ENCODE data around the gene STT3B.
A peak's percentile ranks its signal among the peaks of the same experiment; 100 is the strongest.

STT3B gene

DNA sequence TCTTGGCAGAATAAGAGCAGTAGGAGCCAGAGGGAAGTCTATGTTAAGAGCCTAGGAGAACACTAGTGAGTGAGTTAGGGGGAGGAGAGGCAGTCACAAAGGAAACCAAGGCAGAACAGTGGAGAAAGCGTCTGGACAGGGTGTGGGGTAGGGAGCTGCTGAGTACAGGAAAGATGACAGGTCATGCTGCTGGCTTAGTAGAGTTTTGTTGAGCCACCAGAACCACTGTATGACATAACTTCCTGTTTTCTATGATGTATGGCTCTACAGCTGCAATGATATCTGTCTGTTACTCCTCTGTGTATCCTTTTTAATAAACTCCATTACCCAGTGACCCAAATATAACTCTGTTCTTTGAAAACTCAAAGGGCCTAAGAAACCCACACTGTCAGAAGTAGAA lies 10.6 kb upstream of the STT3B start:
- DNase-seq = no peak

DNA sequence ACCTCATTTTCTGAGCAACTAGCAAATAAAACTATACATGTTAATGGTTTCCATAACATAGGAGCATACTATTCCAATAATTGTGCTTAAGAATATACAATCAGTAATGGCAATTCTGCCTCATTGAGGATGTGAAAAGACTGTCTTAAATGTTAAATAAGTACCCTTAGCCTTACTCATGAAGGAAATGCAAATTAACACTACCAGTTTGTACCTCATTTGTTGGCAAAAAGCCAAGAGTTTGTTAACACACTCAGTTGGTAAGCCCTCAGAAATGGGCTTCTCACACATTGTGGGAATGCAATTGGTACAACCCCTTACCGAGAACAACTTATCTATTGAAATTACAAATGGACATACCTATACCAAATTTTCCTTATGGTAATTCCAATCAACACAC lies 9.2 kb upstream of the STT3B start:
- DNase-seq = no peak

DNA sequence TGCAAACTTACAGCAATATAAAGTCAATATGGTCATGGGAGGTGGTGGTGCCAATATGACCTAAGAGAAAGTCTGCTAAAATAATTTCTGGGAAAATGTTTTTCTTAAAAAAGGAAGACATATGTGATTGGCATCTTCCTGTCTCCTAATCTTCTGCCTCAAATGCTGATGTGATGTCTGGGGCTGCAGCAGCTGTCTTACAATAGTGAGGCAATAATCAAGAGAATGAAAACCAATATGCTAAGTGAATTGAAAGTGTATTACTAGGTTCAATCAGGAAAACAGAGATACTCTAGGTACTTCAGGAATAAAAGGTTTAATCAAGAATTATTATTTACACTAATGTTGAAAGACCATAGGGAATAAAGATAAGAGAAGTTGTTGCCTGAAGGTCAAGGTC lies 7.2 kb upstream of the STT3B start:
- DNase-seq = no peak

DNA sequence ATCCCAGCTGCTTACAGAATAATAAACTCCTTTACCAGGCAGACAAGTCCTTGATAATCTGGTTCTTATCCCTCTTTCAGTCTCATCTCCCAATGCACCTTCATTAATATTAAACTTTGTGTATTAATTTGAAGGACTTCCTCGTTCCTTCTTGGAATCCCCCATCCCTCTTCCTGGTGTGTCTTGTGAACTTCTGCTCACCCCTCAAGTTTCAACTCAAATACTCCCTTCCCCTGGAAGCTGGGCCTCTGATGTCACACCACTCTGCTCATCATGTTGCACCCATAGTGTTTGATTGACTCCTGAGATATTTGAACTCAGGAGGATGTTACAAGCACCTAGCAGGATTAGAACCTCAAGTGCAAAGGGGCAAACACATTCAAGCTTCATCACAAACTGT lies 3.3 kb upstream of the STT3B start:
- DNase-seq = no peak

DNA sequence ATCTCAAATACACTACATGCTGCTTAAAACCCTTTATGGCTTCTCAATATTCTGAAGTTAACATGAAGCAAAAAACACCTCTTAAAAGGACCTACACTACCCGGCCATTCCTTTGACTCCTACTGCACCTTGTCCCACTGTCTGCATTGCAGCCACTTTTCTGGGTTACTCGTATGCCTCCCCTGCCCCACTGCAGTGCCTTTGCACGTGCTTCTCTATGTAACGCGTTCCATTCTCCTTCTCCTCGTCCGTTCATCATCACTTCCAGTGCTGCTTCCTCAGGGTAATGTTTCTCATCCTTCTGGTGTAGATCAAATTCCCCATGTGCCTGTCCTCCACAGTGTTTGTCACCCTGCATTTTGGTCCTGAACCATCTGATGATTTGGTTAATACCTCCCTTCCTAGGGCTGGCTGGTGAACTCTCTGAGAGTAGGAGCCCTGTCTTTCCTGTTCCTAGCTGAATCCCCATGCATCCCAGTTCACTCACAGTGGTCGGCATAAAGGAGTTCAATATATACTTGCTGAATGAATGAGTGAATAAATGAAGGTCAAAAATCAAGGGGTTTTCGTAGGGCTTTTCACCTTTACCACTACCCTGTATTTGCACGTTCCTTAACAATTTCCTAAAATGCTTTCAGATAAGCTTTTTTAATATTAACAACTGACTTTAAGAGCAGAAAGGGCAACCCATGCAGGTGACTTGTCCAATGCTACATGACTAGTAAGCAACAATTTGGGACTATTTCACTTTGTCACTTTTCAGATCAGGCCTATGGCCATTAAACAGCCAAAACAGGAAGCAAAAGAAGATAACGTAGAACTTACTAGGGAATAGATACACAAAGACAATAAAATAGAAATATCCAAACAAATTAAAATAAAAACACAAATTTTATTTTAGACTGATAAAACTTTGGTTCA lies 2.4 kb upstream of the STT3B start:
- no peak for DNase-seq

DNA sequence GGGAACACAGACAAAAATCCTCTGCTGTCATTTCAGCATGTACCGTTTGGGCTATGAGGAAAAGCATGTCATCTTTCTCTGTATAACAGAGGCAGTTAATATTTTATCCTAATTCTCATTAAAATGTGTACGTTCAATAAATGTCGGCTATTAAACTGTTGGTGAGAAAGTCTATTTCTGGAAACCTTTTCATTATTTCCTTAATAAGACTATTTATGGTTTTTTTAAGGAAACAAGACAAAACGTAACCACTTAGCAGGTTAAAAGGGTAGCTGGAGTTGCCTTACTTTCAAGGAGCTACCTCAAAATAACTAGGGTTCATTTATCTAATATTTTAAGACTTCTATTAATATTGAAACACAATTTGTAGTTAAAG lies 1.8 kb upstream of the STT3B start:
- no peak for DNase-seq

DNA sequence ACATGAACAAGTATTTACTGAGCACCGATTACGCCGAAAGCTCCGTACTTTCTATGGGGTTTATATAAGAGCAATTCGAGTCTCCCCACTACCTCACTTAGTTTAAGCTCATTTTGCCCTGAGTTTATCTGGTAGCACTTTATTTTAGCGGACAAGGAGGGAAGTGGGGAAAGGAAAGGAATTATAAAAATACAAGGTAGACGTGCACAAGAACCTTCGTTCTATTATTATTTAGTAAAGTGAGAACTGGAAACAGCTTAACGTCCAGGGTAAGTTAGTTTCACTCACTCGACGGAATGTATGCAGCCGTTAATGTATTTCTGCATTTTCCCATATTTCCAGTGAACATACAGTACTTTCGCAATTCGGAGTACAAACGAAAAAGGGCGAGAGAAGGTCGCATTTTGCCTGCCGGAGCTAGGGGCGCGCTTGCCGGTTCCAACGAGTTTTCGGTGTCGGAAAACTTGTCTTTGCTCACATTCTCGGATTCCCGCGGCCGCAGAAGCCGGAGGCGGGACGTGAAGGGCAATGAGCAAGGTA lies 1.2 kb upstream of the STT3B start:
- DNase-seq = peak; percentile 42

DNA sequence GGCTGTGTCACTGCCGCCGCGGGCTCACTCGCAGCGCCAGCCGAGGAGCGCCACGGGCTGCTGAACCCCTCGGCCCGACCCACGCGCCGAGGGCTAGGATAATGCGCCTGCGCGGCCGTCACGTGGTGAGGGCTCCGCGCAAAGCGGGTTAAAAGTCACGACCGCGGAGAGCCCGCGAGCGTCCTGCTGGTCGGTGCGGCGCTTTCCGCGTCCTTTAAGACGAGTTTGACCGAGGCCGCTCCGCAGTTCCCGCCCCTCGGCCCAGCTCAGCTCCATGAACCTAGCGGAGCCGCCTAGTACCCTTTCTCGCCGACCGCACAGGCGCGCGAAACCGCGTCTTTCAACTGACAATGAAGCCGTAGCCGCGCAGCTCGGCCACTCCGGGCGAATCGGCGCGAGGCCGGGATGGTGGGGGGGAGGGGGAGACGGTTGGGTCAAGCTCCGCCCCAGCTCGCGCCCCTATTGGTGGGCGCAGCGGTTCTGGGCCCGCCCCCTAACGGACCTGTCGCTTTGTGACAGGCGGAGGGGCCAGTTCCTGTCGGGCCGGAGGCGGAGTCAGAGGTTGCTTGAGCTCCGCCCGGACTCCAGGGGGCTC lies 636 bp upstream of the STT3B start:
- DNase-seq = peak; percentile 94

DNA sequence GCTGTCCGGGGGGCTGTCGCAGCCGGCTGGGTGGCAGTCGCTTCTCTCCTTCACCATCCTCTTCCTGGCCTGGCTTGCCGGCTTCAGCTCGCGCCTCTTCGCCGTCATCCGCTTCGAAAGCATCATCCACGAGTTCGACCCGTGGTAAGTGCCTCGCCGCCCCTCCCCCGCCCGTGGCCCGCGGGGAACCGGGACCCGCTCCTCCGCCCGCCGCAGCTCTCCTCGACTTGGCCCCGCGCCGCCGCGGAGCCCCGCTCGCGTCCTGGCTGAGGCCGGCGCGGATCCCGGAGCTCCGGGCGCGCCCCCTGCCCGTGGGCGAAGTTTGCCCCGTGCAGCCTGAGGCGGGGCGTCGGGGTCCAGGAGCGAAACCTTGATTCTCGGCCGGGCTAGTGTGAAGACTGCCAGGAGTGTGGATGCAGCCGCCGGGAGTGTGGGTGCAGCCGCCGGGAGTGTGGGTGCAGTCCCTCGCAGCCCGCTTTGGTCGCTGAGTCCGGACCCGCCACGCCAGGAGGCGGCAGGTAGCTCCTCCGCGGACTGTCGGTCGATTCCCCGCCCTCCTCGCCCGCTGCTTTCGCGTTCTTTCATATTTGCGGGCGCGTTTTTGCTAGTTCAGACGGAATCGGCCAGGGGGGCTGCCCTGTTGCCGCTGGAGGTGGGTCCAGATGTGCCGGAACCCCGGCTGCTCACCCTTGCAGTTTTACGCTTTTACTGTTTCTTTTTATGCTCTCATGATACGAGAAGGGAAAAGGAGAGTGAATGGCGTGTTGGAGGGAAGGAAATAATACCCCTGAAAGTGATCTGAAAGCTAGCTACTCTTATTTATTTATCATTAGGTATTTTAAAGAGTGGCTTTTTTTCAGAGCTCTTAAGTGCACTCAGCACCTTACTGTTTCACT lies 692 bp downstream of the STT3B start:
- peak; percentile 52 for DNase-seq

DNA sequence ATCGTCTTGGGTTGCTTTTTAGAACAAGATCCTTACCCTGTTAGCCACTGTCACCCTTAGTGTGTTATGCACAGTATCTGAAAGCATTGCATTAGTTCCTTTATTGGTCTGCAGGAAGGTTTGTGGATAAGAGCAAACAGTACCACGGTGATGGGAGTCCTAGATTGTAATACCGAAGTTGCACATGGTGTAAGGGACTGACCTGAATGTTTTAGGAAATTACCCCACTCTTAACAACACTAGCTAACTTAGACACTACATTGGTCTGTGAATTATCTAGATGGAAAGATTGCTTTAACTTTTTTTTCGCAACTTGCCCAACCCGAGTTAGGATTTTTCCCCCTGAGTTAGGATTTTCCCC lies 1.3 kb downstream of the STT3B start:
- peak; percentile 10 for DNase-seq

DNA sequence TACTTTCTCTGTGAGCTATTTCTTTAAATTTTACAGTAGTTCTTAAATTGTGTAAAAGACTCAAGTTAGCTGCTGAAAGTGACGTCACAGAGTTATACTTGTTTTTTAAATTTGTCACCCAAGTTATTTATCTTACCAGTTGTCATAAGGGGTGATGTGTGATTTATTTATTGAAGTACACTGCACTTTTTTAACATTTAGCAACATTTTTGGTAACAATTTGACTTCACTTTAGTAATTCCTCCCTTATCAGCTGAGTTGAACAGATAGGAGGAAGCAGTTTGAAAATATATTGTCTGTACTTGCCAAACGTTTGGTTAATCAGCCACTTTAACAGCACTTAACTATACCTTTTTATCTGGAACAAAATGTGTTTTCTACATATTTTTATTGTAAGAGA lies 3.8 kb downstream of the STT3B start:
- DNase-seq = no peak

DNA sequence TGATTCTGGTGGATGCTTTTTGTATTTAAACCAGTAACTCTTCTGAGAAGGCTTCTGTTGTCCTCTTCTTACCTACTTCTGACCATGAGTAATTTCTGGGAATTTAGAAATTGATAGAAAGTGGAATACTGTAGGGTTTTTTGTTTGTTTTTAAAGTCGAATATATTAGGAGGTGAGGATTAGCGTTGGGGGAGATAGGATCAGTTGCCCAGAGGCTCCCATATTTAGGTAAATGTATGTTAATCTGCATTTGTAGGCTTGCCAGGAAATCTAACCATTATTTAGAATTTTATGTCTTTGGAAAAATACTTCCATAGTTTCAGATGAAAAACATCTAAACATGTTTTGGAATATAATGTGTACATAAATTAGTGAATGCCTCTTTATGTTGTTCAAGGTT lies 6.1 kb downstream of the STT3B start:
- DNase-seq = no peak

DNA sequence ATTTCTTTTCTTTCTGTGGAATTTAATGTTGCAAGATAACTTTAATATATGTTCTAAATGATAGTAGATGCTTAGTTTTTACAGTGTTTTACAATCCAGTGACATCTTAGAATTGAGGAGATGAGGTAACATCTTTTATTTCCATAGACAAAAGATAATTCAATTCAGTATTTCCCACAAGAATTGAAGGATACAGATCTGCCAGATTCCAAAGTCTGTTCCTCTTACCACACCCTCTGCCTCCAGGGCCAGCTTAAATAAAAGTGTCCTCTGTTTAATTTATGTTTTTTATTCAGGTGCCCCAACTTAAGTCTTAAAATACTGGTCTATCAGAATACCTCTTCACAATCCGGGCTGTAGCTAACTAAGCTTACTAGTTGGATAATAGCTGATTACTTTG lies 6.5 kb downstream of the STT3B start:
- no peak for DNase-seq

DNA sequence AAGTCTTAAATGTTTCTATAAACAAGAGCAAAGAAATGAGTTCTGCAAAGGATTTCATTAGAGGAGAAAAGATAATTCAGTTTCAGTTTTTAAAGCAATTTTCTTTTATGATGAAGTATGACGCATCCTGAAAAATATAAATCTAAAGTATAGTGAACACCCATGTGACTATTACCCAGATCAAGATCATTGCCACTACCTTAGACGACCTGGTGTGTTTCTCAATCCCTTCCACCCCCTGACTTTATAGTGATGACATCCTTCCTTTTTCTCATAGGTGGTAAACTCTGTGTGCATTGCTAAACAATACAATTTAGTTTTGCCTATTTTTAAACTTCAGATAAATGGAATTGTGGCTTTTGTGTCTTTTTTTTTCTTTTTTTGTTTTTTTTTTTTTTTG lies 8.4 kb downstream of the STT3B start:
- DNase-seq = no peak

DNA sequence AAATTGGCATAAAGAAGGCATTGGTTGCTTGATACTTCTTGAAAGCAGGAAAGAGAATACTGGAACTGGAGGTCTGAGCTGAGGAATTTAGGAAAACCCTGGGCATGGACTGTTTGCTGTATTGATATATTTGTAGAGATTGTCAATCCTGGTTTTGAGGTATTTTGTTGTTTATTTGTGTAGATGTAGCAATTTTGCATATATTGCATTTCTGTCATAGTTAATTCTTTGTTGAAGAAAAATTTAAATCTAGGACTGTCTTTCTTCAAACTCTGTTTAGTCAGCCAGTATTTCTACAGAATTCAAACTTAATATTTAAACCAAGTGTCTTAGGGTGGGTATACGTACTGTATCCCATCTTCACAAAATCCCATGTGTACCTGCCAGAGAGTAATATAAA lies 9.5 kb downstream of the STT3B start:
- DNase-seq = no peak

DNA sequence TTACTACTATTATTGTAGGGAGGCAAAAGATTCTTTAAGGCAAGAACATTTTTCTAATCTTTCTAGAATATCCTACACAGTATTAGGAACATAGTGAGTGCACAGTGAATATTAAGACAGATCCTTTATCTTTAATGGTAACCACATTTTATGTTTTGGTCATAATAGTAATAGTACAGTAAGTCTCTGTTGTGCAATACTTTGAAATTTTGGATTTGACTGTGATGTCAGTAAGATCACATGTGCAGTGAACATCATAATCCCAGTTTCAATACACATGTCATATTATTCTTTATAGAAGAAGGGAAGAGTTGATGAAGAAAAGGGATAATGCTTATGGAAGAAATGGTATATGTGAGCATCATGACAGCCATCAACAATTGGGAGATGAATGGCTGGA lies 10.7 kb downstream of the STT3B start:
- DNase-seq = no peak

DNA sequence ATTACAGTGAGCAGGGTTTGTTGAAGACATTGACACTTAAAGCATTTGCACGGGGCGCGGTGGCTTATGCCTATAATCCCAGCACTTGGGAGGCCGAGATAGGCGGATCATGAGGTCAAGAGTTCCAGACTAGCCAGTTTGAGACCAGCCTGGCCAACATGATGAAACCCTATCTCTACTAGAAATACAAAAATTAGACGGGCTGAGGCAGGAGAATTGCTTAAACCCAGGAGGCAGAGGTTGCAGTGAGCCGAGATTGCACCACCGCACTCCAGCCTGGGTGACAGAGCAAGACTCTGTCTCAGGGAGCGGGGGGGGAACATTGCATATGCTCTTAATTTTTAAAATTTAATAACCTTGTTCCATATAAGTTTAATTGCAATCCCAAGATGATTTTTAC lies 11.9 kb downstream of the STT3B start:
- DNase-seq = peak; percentile 0

DNA sequence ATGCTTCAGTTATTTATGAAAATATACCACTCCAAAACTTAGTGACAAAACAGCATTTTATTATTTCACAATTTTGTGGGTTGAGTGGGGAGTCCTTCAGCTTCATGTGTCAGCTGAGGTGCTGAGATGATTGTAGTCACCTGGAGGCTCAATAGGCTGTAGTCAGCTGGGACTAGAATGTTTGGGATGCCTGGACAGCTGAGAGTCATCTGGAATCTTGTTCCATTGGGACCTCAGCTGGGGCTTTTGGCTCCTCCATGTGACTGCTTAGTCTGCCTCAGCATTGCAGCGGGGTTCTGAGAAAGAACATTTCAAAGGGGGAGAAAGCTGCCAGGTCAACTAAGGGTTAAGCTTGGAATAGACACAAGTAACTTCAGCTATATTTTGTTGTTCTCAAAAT lies 13.4 kb downstream of the STT3B start:
- DNase-seq = no peak

DNA sequence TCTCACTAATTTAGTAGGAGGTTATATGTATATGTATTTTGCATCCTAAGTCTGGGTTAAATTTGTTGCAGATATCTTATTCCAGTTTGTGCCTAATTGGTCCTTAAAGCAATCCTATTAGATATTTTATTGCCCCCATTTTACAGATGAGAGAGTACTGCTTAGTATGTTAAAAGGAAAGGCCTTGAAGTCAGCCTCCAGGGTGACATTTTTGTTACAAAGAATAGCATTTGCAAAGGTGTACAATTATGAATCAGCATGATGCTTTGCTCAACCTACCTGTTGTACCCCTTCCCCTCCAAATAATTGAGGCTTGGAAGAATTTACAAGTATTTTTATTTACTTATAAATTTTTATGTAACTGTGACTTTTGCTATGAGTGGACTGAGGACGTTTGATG lies 14.0 kb downstream of the STT3B start:
- no peak for DNase-seq

DNA sequence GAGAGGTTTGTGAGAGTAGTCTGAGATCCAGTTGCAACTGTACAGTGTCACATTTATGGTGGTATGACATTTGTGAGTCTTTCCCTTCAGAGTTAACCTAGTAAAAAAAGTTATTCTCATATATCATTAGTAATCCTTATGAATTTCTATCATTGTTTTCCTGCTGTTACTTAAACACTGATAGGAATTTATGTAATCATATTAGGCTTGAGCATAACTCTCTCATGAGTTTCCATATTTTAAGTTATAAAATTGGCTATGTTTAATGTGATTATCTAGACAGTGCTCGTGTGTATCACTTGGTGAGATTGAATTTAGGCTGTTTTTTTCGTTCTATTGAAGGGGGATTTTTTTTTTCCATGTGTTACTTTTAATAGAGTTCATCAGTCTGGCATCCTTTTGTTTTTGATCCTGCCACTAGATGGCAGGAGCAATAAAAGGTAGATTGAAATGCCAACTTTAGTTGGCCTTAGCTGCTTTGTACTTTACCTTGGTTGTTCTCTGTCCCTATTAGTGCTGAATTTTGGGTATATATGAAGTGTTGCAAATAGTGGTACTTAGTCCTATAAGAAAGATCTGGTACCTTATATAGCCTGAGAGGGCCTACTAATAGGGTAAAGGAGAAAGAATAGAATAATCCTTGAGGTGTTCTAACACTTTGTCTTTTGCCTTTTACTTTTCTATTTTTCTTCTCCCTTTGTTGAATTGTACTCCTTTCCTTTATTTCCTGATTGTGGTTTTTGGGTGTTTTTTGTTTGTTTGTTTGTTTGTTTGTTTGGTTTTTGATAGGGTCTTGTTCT lies 17.9 kb downstream of the STT3B start:
- peak; percentile 39 for DNase-seq

DNA sequence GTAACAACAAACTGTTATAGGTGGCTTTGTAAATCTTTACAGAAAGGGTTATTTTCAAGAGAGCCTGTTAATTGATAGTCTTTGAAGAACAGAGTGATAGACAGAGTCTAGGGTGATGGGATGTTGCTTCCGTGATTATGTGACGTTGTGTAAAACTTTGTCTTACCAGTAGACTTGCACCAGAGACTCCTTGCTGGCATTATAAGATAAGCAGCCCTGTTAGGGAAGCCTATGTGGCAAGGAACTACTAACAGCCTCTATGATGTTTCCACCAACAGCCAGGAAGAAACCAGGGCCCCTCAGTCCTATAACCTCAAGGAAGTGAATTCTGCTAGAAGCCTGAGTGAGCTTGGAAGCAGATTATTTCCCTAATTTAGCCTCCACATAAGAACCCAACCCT lies 18.9 kb downstream of the STT3B start:
- no peak for DNase-seq

DNA sequence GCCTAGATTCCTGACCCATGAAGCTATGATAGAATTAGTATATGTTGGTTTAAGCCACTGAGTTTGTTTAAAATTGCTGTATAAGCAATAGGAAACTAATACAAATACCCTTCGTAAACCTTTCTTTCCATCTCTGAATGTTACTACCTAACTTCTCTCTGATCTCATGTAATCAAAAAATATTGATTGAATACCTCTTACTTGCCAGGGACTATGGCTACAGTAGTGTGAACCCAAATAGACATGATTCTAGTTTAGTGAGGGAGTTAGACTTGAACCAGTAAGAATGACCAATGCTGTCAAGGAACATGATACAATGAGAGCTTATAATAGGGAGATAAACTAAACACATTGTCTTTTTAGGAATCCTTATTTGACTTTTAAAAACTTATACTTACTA lies 19.4 kb downstream of the STT3B start:
- DNase-seq = no peak

DNA sequence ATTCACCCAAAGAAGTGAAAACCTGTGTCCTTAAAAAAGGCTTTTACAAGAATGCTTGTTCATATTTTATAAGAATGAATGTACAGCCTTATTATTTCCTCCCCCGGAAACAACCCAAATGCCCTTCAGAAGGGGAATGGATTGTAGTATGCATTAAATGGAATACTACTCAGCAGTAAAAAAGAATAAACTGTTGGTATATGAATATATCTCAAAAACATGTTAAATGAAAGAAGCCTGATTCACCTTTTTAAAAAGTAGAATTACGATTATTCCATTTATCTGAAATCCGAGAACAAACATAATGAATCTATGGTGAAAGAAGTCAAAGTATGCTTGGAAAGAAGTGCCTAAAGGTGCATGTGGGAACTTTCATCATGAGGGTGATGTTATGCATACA lies 20.5 kb downstream of the STT3B start:
- DNase-seq = no peak

Measured in DMS53 (cell line).